Hepatocyte (in vitro differentiated cells): ENCODE data around the gene RMI2. TPM values are rescaled to one million over a fixed set of nuclear protein-coding genes. Genes with fewer than 3 reads are reported as not detected.

Experiments used
- DNase-seq: peaks from one replicate; pipeline ENCODE4 v3.0.0-alpha.2; 2016; ENCODE audit warnings: low spot score
- H2AFZ ChIP-seq: fragments of 200-600 bp; sonication (generic); 2 replicates; pipeline ENCODE4 v1.6.0; 2016; ENCODE audit warnings: antibody characterized with exemption, mild to moderate bottlenecking
- H3K27ac ChIP-seq: fragments of 200-600 bp; sonication (generic); 2 replicates; pipeline ENCODE4 v1.5.1; 2016; ENCODE audit warnings: mild to moderate bottlenecking
- H3K27me3 ChIP-seq: fragments of 200-600 bp; sonication (generic); 2 replicates; pipeline ENCODE4 v1.6.1; 2016
- H3K36me3 ChIP-seq: fragments of 200-600 bp; sonication (generic); replicated peaks from 2 replicates; pipeline ENCODE4 v1.5.1; 2016; ENCODE audit warnings: low read depth; ENCODE audit not compliant: insufficient read depth
- H3K4me1 ChIP-seq: fragments of 200-600 bp; sonication (generic); 2 replicates; pipeline ENCODE4 v1.5.1; 2016; ENCODE audit warnings: mild to moderate bottlenecking, moderate library complexity; ENCODE audit not compliant: insufficient read depth
- H3K4me2 ChIP-seq: fragments of 200-600 bp; sonication (generic); 2 replicates; pipeline ENCODE4 v1.6.0; 2016
- H3K4me3 ChIP-seq: fragments of 200-600 bp; sonication (generic); 2 replicates; pipeline ENCODE4 v1.5.1; 2016; ENCODE audit warnings: mild to moderate bottlenecking
- H3K79me2 ChIP-seq: fragments of 200-600 bp; sonication (generic); 2 replicates; pipeline ENCODE4 v1.6.0; 2017; ENCODE audit warnings: mild to moderate bottlenecking
- H3K9me2 ChIP-seq: fragments of 200-600 bp; sonication (generic); replicated peaks from 2 replicates; pipeline ENCODE4 v1.6.0; 2017; ENCODE audit warnings: mild to moderate bottlenecking; ENCODE audit not compliant: insufficient read depth
- H3K9me3 ChIP-seq: fragments of 200-600 bp; sonication (generic); 2 replicates; pipeline ENCODE4 v1.5.1; 2016; ENCODE audit warnings: low read depth, mild to moderate bottlenecking
- H4K20me1 ChIP-seq: fragments of 200-600 bp; sonication (generic); 2 replicates; pipeline ENCODE4 v1.6.0; 2016; ENCODE audit warnings: mild to moderate bottlenecking; ENCODE audit not compliant: insufficient read depth, poor library complexity, severe bottlenecking
- CTCF ChIP-seq: fragments of 200-600 bp; sonication (generic); IDR thresholded peaks from 2 replicates; pipeline ENCODE4 v1.5.1; 2016; ENCODE audit warnings: antibody characterized with exemption, mild to moderate bottlenecking; ENCODE audit not compliant: poor library complexity
- EZH2 ChIP-seq: fragments of 200-600 bp; sonication (generic); IDR thresholded peaks from 2 replicates; pipeline ENCODE4 v1.6.1; 2016; ENCODE audit warnings: antibody characterized with exemption, mild to moderate bottlenecking, borderline replicate concordance
- EZH2phosphoT487 ChIP-seq: fragments of 200-600 bp; sonication (generic); IDR thresholded peaks from one replicate; pipeline ENCODE4 v1.6.1; 2018; ENCODE audit warnings: antibody characterized with exemption, mild to moderate bottlenecking, low read depth, moderate library complexity; ENCODE audit not compliant: unreplicated experiment, severe bottlenecking
- WGBS: methylation state at CpG from one replicate; pipeline ENCODE4 v1.1.6; 2016; ENCODE audit warnings: low lambda C conversion rate; ENCODE audit errors: missing lambda C conversion rate; 5-methylcytosine and 5-hydroxymethylcytosine counted together
- polyA plus RNA-seq: library from polyadenylated mRNA; unstranded; fragments of >200 nt; fragmentation: Nextera tagmentation; extraction: Ambion mirVana; gene quantifications from 2 replicates; pipeline ENCODE4 v1.2.1, GENCODE V29; 2016
- total RNA-seq: library from RNA; depleted of rRNA; stranded (reverse); fragments of >200 nt; gene quantifications from 2 replicates; pipeline ENCODE4 v1.2.3, GENCODE V29; 2014

The RMI2 gene
- total and polyA plus RNA-seq, 2 experiments from 2014 or later: 9.8 to 11.4 TPM

- Histone ChIP-seq H3K9me3 (no peaks in the 10 kb centered on the region), H3K4me3 (no peak overlapping the region), H3K4me1 (peaks cover 10% of the 10 kb centered on the region), H3K9me2 (no peaks in the 10 kb centered on the region), H3K36me3 (no peaks in the 10 kb centered on the region), H4K20me1 (no peaks in the 10 kb centered on the region), H3K27me3 (no peaks in the 10 kb centered on the region), H3K79me2 (no peaks in the 10 kb centered on the region), H2AFZ (no peak overlapping the region), H3K27ac (no peak overlapping the region), H3K4me2 (no peak overlapping the region)
- TF ChIP-seq EZH2phosphoT487 (no peak), EZH2 (no peak), CTCF (no peak)
- WGBS: 91% methylated on average over 9 of the region's 9 CpGs
- DNase-seq: no peak
These were observed 19.0 kb upstream of the RMI2 start for GRCh38 chr16:11326084-11326736.

GRCh38 chr16:11326737-11327276, 18.5 kb upstream of the RMI2 start:
- WGBS: 94% methylated on average over 9 of the region's 9 CpGs
- H3K27ac ChIP-seq: no peak overlapping the region

GRCh38 chr16:11327277-11328171, 17.7 kb upstream of the RMI2 start:
- H3K4me1 ChIP-seq: peaks cover 10% of the 10 kb centered on the region

More at GRCh38 chr16:11326737-11327276, 18.5 kb upstream of the RMI2 start:
- no peak overlapping the region for H3K4me2 ChIP-seq
- no peaks in the 10 kb centered on the region for H3K9me2 ChIP-seq
- H3K36me3 ChIP-seq: no peaks in the 10 kb centered on the region
- no peaks in the 10 kb centered on the region for H3K79me2 ChIP-seq
- no peak overlapping the region for H3K4me3 ChIP-seq
- H3K4me1 ChIP-seq: peaks cover 10% of the 10 kb centered on the region
- DNase-seq: no peak
- H3K9me3 ChIP-seq: no peaks in the 10 kb centered on the region
- H4K20me1 ChIP-seq: no peaks in the 10 kb centered on the region
- TF ChIP-seq EZH2: no peak
- TF ChIP-seq CTCF: no peak
- no peak for TF ChIP-seq EZH2phosphoT487
- H3K27me3 ChIP-seq: no peaks in the 10 kb centered on the region
- H2AFZ ChIP-seq: no peak overlapping the region

More at GRCh38 chr16:11327277-11328171, 17.7 kb upstream of the RMI2 start:
- H3K9me2 ChIP-seq: no peaks in the 10 kb centered on the region
- H3K27ac ChIP-seq: no peak overlapping the region
- H3K9me3 ChIP-seq: no peaks in the 10 kb centered on the region
- H3K79me2 ChIP-seq: no peaks in the 10 kb centered on the region
- WGBS: 91% methylated on average over 23 of the region's 23 CpGs
- no peak overlapping the region for H2AFZ ChIP-seq
- H3K36me3 ChIP-seq: no peaks in the 10 kb centered on the region
- no peak for DNase-seq
- TF ChIP-seq EZH2phosphoT487 (no peak), CTCF (no peak), EZH2 (no peak)
- no peak overlapping the region for H3K4me3 ChIP-seq
- no peak overlapping the region for H3K4me2 ChIP-seq
- H4K20me1 ChIP-seq: no peaks in the 10 kb centered on the region
- H3K27me3 ChIP-seq: no peaks in the 10 kb centered on the region
